K562 (cell line): ENCODE measurements around the gene OR5D13. TPM values are rescaled to one million over a fixed set of nuclear protein-coding genes. Genes with fewer than 3 reads are reported as not detected.

Experiments used
- ATAC-seq: fragments of 200-7000 bp; cut with Tn5 transposase; 3 replicates; pipeline ENCODE4 v1.9.1; 2020; ENCODE audit warnings: moderate library complexity
- BruUV-seq: library from RNA; stranded (reverse); fragments of 400-500 nt; replicated peaks from 2 replicates; lab custom pipeline; 2021; lab: Mats Ljungman, UMichigan
- CTCF ChIA-PET: fragments of 300-600 bp; formaldehyde crosslinking; extraction: SDS; loops from one replicate; lab custom pipeline; 2021; ENCODE audit warnings: low intra/inter-chr PET ratio; lab: Yijun Ruan, JAX
- POLR2A ChIA-PET: fragments of 300-600, 350-650 bp; sonication (Branson Sonifier 250); formaldehyde crosslinking; extraction: SDS; loops from one replicate; lab custom pipeline; 2021; ENCODE audit warnings: antibody characterized with exemption, inconsistent platforms; lab: Yijun Ruan, JAX
- DNase-seq, 4 experiments: peaks; one replicate each; pipeline versions ENCODE4 v3.0.0 to v3.0.0-alpha.2; 2011 to 2018; ENCODE audit warnings: low spot score in 3 of 4, mixed read lengths in 3 of 4; ENCODE audit errors: extremely low read depth in 1 of 4
- FAIRE-seq: peaks from 2 replicates; lab custom pipeline; 2011; peaks lifted over from hg19 to GRCh38; lab: Jason Lieb, UNC
- H2AFZ ChIP-seq: 2 replicates; pipeline ENCODE4 v1.6.0; 2011; ENCODE audit warnings: low read depth, low read length, control low read depth, inconsistent platforms
- H3K27ac ChIP-seq: fragments of 200-600 bp; 3 replicates; pipeline ENCODE4 v1.8.0; 2011; ENCODE audit warnings: low read depth, mild to moderate bottlenecking, control low read depth, inconsistent platforms, low read length, moderate library complexity, mixed read lengths; ENCODE audit errors: extremely low read depth
- H3K27me3 ChIP-seq, 2 experiments: fragments of 300-600 bp in 1 of 2; 2 replicates in 1 of 2; 3 replicates in 1 of 2; pipeline versions ENCODE4 v1.6.0 to v1.8.0; 2011; ENCODE audit warnings: inconsistent platforms in 2 of 2, low read length in 2 of 2, mild to moderate bottlenecking in 1 of 2, mixed read lengths in 1 of 2, moderate library complexity in 1 of 2; ENCODE audit not compliant: control insufficient read depth in 2 of 2, insufficient read depth in 2 of 2
- H3K36me3 ChIP-seq: fragments of 300-600 bp; 3 replicates; pipeline ENCODE4 v1.8.0; 2011; ENCODE audit warnings: mild to moderate bottlenecking, low read length, inconsistent platforms; ENCODE audit not compliant: control insufficient read depth, insufficient read depth
- H3K4me1 ChIP-seq, 2 experiments: fragments of 200-600 bp in 1 of 2; replicated peaks in 1 of 2; 2 replicates in 1 of 2; 3 replicates in 1 of 2; pipeline versions ENCODE4 v1.5.1 to v1.8.0; 2011; ENCODE audit warnings: inconsistent platforms in 2 of 2, low read length in 2 of 2, mild to moderate bottlenecking in 1 of 2, mixed read lengths in 1 of 2, moderate library complexity in 1 of 2; ENCODE audit not compliant: control insufficient read depth in 2 of 2, insufficient read depth in 2 of 2
- H3K4me2 ChIP-seq: 2 replicates; pipeline ENCODE4 v1.6.1; 2011; ENCODE audit warnings: low read length, control low read depth, inconsistent platforms, mixed read lengths; ENCODE audit not compliant: insufficient read depth
- H3K4me3 ChIP-seq: fragments of 200-600 bp; sonication (generic), shearing (Covaris generic); 2 replicates; pipeline ENCODE4 v1.5.1; 2016; ENCODE audit warnings: control low read depth, inconsistent platforms
- H3K79me2 ChIP-seq: fragments of 200-600 bp; 3 replicates; pipeline ENCODE4 v1.8.0; 2011; ENCODE audit warnings: low read length, inconsistent platforms; ENCODE audit not compliant: control insufficient read depth, insufficient read depth
- H3K9ac ChIP-seq, 2 experiments: 2 replicates each; pipeline versions ENCODE4 v1.6.0 to v1.6.1; 2011; ENCODE audit warnings: low read depth in 2 of 2, low read length in 2 of 2, control low read depth in 1 of 2, inconsistent platforms in 1 of 2, mild to moderate bottlenecking in 1 of 2, mixed read lengths in 1 of 2; ENCODE audit not compliant: insufficient read depth in 1 of 2
- H3K9me1 ChIP-seq: one replicate; pipeline ENCODE4 v1.6.0; 2011; ENCODE audit warnings: inconsistent platforms, mild to moderate bottlenecking, low read length, moderate library complexity; ENCODE audit not compliant: control insufficient read depth, insufficient read depth
- H3K9me3 ChIP-seq: replicated peaks from 2 replicates; pipeline ENCODE4 v1.5.1; 2011; ENCODE audit warnings: low read depth, low read length, inconsistent platforms; ENCODE audit not compliant: control insufficient read depth, insufficient read depth
- H4K20me1 ChIP-seq: replicated peaks from 2 replicates; pipeline ENCODE4 v1.6.1; 2011; ENCODE audit warnings: low read length, inconsistent platforms, mixed read lengths; ENCODE audit not compliant: control insufficient read depth, insufficient read depth
- EP300 ChIP-seq: IDR thresholded peaks from 2 replicates; pipeline ENCODE4 v1.6.1; 2012; ENCODE audit warnings: low read length, improper control_type of control experiment
- ZFP36 ChIP-seq: fragments of 150-350 bp; IDR thresholded peaks from 2 replicates; pipeline ENCODE4 v1.6.1; 2018; ENCODE audit warnings: low read length, low read depth; ENCODE audit not compliant: partially characterized antibody
- ZNF175 ChIP-seq: fragments of 200-800 bp; sonication (Bioruptor generic); IDR thresholded peaks from 2 replicates; pipeline ENCODE4 v1.6.1; 2016; ENCODE audit warnings: low read depth, mild to moderate bottlenecking, missing genetic modification characterization, missing compliant biosample characterization
- ZNF277 ChIP-seq: fragments of 250-450 bp; sonication (Bioruptor Pico); IDR thresholded peaks from 2 replicates; pipeline ENCODE4 v1.8.0; 2022; ENCODE audit warnings: inconsistent platforms, mild to moderate bottlenecking, moderate library complexity, borderline replicate concordance
- ZNF77 ChIP-seq: fragments of 250-450 bp; sonication (Bioruptor Pico); IDR thresholded peaks from 2 replicates; pipeline ENCODE4 v1.5.0; 2020
- WGBS: fragments of 100-300 bp; shearing (Covaris generic); methylation state at CpG from one replicate; pipeline ENCODE4 v1.1.6; 2016; ENCODE audit warnings: low coverage, mixed read lengths; ENCODE audit not compliant: insufficient coverage; ENCODE audit errors: missing lambda C conversion rate; 5-methylcytosine and 5-hydroxymethylcytosine counted together
- in situ Hi-C: fragments of 300-500 bp; cut with MboI; formaldehyde crosslinking; loops from 4 replicates; pipeline ENCODE4 v1.15.0; 2018; ENCODE audit warnings: inconsistent platforms, mixed read lengths
- intact Hi-C: fragments of 100-400 bp; cut with micrococcal nuclease; formaldehyde crosslinking; loops from 2 replicates; pipeline ENCODE4 v1.14.2; 2022
- polyA plus RNA-seq, 8 experiments: library from polyadenylated mRNA; depleted of rRNA in 4 of 8; stranded (reverse) in 5 of 8; unstranded in 3 of 8; fragments of >200 nt; fragmentation: Nextera tagmentation in 2 of 8; fragmentation: Illumina TruSeq in 1 of 8; extraction: Ambion mirVana in 2 of 8; extraction: Trizol in 1 of 8; gene quantifications; 2 replicates each; pipeline versions ENCODE4 v1.2.1 to v1.2.3, GENCODE V29; 2011 to 2014; ENCODE audit warnings: inconsistent platforms in 1 of 8, missing spikeins in 1 of 8
- total RNA-seq, 7 experiments: library from RNA; depleted of rRNA in 6 of 7; stranded (reverse); fragments of >200 nt in 6 of 7; fragmentation: Illumina TruSeq in 2 of 7; extraction: Trizol in 2 of 7; gene quantifications; 2 replicates each; pipeline versions ENCODE4 v1.2.1 to v1.2.3, GENCODE V29; 2011 to 2021; ENCODE audit warnings: low replicate concordance in 1 of 7

The OR5D13 gene
- total and polyA plus RNA-seq, 9 of the 15 experiments (the other 6 are each of a cell fraction or from before 2014, with no cell fraction given) = not detected

DNA sequence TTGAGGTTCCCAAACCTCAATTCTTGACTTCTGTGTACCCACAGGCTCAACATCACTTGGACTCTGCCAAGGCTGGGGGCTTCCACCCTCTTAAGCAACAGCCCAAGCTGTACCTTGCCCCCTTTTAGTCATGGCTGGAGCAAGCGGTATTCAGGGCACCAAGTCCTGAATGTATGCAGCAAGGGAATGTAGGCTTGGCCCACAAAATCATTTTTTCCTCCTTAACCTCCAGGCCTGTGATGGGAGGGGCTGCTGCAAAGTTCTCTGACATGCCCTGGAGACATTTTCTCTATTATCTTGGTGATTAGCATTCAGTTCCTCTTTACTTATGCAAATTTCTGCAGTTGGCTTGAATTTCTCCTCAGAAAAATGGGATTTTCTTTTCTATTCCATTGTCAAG is 33.0 kb downstream of the OR5D13 start:
- H3K9me1 ChIP-seq = no peaks in the 10 kb centered on the region
- H3K27ac ChIP-seq = no peak overlapping the region
- H3K4me1 ChIP-seq = no peaks in the 10 kb centered on the region
- FAIRE-seq (no peak), DNase-seq (no peak), ATAC-seq (no peak)
- 0% methylated on average over 1 of the region's 1 CpG for WGBS
- no TSS peak for BruUV-seq
- no peaks in the 10 kb centered on the region for H3K9me3 ChIP-seq
- H3K4me3 ChIP-seq = no peak overlapping the region
- intact Hi-C loops (no loop called here), in situ Hi-C loops (no loop called here)
- no peak overlapping the region for H3K9ac ChIP-seq
- no peaks in the 10 kb centered on the region for H3K27me3 ChIP-seq
- no peaks in the 10 kb centered on the region for H3K79me2 ChIP-seq
- TF ChIP-seq EP300 (no peak), ZFP36 (peak; percentile 20)
- no peaks in the 10 kb centered on the region for H4K20me1 ChIP-seq
- H3K4me2 ChIP-seq = no peak overlapping the region
- H3K36me3 ChIP-seq = no peaks in the 10 kb centered on the region
- H2AFZ ChIP-seq = no peak overlapping the region
- ChIA-PET POLR2A (no interaction called here), CTCF (no interaction called here)

GRCh38 chr11:55811067-55811466 is 37.8 kb downstream of the OR5D13 start, which contains the start of gene OR5L1:
Gene OR5L1, plus strand, starts transcription at chr11:55811367. Its CDS starts 100 bp downstream, at chr11:55811467.
- in situ Hi-C loops = no loop called here

More at GRCh38 chr11:55811067-55811466, 37.8 kb downstream of the OR5D13 start, which contains the start of gene OR5L1:
- intact Hi-C loops = no loop called here
- Histone ChIP-seq H3K4me2 (no peak within 1 kb of the TSS), H3K79me2 (no peaks in the 10 kb centered on the region), H2AFZ (no peak within 1 kb of the TSS), H4K20me1 (no peaks in the 10 kb centered on the region), H3K36me3 (no peaks in the 10 kb centered on the region), H3K4me3 (no peak within 1 kb of the TSS), H3K9ac (no peak within 1 kb of the TSS), H3K27me3 (no peaks in the 10 kb centered on the region), H3K27ac (no peak within 1 kb of the TSS), H3K9me1 (no peaks in the 10 kb centered on the region), H3K9me3 (no peaks in the 10 kb centered on the region), H3K4me1 (no peaks in the 10 kb centered on the region)
- WGBS = 0% methylated on average over 1 of the region's 1 CpG
- TF ChIP-seq ZNF277 = no peak
- TF ChIP-seq ZNF175 = no peak
- no peak for TF ChIP-seq ZNF77 (CRISPR knock-in tag)
- CTCF ChIA-PET = no interaction called here
- ATAC-seq = no peak
- FAIRE-seq = no peak
- POLR2A ChIA-PET = no interaction called here
- BruUV-seq = no TSS peak
- DNase-seq = no peak
